Measurements from ENCODE around the gene TRIM67.

Gene TRIM67

DNA sequence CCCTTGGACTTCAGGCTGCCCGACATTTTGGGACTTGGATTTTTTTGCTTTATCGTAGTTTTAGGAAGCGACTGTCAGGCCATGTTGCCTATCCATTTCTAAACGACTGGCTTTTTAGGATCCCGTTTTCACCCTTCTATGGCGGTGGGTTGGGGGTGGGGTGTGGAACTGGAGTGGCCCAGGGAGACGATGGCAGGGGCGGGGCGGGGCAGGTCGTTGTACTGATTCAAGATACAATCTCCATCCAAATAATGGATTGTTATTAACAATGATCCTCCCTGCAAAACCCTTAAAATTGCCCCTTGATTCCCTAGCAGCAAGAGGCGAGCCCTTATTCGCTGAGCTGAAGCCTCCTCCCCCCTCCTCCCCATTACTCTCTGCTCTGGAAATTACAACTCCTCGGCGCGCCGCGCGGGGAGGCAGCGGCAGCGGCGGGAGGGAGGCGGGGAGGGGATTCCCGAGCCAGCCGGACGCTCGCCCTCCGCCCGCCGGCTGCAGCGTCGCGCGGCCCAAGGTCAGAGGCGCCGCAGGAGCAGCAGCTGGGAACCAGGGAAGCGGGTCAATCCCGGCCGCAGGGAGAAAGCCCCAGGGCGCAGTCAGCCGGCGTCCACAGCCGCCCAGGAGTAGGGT, at the start of gene TRIM67:
Gene TRIM67, plus strand, starts transcription at position 392 of the 630 bp plus-strand sequence. CDS start 912 bp downstream, outside the sequence.
- H3K4me3 ChIP-seq (ENCODE audit: low read depth, low read length): no peak within 1 kb of the TSS
- TF ChIP-seq, protein P1, sequence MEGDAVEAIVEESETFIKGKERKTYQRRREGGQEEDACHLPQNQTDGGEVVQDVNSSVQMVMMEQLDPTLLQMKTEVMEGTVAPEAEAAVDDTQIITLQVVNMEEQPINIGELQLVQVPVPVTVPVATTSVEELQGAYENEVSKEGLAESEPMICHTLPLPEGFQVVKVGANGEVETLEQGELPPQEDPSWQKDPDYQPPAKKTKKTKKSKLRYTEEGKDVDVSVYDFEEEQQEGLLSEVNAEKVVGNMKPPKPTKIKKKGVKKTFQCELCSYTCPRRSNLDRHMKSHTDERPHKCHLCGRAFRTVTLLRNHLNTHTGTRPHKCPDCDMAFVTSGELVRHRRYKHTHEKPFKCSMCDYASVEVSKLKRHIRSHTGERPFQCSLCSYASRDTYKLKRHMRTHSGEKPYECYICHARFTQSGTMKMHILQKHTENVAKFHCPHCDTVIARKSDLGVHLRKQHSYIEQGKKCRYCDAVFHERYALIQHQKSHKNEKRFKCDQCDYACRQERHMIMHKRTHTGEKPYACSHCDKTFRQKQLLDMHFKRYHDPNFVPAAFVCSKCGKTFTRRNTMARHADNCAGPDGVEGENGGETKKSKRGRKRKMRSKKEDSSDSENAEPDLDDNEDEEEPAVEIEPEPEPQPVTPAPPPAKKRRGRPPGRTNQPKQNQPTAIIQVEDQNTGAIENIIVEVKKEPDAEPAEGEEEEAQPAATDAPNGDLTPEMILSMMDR (IDR thresholded peaks at IDR 0.05; ENCODE audit: control insufficient read depth, extremely low read depth, insufficient read depth): no peak
- no peak for DNase-seq (ENCODE audit: low read depth)

DNA sequence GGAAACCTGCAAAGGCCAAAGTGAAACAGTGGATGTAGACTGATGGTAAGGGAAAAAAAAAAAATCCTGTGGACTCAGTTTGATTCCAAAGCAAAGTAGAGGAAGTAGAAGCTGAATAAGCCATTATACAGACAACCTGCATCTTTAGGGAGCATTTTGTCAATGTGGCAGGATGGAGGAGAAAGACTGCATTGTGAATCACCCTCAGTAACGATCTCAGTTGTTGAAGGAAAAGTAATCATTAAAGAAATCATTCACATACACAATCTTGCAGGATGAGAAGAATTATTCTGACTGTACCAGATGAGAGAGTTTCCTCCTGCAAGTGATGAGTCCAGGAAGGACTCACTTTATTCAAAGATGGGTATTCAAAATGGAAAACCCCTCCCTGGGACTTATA, 45.1 kb upstream of the TRIM67 start:
- no peak for DNase-seq (ENCODE audit: low read depth)
- no peak overlapping the region for H3K4me3 ChIP-seq (ENCODE audit: low read depth, low read length)

DNA sequence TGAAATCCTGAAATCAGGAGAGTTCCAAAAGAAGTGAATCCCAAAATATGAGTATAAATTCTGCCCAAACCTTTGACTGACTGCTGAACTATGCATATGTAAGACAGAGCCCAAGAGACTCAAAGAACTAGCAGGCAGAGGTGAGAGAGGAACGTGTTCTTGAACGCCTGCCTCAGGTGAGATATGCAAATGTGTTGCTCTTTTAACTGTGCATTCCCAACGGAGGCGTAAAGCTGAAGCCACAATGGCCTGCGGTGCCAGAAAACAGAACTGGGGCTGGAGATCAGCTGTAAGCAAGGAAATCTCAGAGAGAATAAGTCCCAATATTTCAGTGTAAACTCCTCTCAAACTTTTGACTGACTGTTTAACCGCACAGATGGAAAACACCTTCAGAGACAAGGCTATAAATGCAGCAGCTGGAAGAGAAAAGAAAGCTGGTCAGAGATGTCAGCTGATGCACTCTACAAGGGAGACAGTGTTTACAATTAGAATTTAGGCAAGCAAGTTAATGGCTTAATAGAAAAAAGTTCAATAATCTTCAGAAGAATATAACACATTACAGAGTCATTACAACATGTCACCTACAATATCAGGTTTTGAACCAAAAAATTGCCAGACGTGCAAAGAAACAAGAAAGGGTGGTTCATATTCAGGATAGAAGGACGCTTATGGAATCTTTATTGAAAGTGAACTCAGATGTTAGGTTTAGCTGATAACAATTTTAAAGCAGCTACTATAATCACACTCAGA, 43.0 kb upstream of the TRIM67 start:
- TF ChIP-seq, protein P1 (IDR thresholded peaks at IDR 0.05; ENCODE audit: control insufficient read depth, extremely low read depth, insufficient read depth): no peak
- no peak for DNase-seq (ENCODE audit: low read depth)

More for the DNA sequence above, 45.1 kb upstream of the TRIM67 start:
- TF ChIP-seq, protein P1 (IDR thresholded peaks at IDR 0.05; ENCODE audit: control insufficient read depth, extremely low read depth, insufficient read depth): no peak

DNA sequence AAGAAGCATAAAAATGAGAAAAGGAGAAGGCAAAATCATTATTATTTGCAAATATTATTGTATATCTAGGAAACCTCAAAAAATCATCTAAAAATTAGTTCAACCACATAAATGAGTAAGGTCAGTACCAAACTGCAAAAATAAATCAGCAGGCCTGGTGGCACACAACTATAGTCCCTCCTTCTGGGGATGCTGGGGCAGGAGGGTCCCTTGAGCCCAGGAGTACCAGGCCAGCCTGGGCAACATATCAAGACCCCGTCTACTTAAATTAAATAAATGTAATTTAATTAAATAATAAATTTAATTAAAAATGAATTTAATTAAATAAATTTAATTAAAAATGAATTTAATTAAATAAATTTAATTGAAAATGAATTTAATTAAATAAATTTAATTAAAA, 40.3 kb upstream of the TRIM67 start:
- DNase-seq (ENCODE audit: low read depth): no peak
- H3K4me3 ChIP-seq (ENCODE audit: low read depth, low read length): no peak overlapping the region
- TF ChIP-seq, protein P1 (IDR thresholded peaks at IDR 0.05; ENCODE audit: control insufficient read depth, extremely low read depth, insufficient read depth): no peak

More for the DNA sequence above, 43.0 kb upstream of the TRIM67 start:
- no peak overlapping the region for H3K4me3 ChIP-seq (ENCODE audit: low read depth, low read length)

DNA sequence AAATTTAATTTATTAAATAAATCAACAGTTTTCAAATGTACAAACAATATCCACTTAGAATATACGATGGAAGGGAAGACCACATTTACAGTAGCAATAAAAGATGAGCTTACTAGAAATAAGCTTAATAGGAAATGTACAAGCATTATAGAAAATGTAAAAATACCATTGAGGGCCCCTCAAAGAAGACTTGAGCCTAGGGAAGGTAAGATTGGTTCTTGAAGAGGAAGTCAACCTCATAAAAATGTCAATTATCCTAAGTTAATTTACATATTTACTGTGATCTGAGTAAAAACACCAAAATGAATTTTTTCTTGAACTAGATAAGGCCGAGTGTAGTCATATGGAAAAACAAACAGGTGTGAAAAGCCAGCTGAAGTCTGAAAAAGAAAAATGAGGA, 39.7 kb upstream of the TRIM67 start:
- DNase-seq (ENCODE audit: low read depth): no peak
- no peak overlapping the region for H3K4me3 ChIP-seq (ENCODE audit: low read depth, low read length)
- TF ChIP-seq, protein P1 (IDR thresholded peaks at IDR 0.05; ENCODE audit: control insufficient read depth, extremely low read depth, insufficient read depth): no peak

DNA sequence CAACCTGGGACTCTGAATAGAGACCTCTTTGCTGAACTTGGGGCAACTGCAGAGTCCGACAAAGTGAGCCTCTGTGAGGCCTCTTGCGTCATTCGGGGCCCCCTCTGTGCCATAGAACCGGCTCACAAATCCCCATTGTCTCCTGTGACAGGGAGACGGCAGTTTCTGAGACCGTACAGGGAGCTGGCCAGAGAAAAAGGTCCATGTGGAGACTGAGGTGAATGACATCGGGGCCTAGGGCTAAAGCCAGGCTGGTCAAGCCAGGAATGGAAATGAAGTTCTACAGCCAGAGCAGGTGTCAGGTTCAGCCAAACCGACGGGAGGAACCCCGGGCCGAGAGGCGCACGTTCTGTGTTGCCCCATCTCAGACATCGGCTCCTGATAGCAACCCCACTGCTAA, 37.1 kb upstream of the TRIM67 start:
- TF ChIP-seq, protein P1 (IDR thresholded peaks at IDR 0.05; ENCODE audit: control insufficient read depth, extremely low read depth, insufficient read depth): no peak
- no peak overlapping the region for H3K4me3 ChIP-seq (ENCODE audit: low read depth, low read length)
- DNase-seq (ENCODE audit: low read depth): no peak

Data from LNCaP clone FGC (cell line).